ENCODE data around the gene EID2. TPM values are rescaled to one million over a fixed set of nuclear protein-coding genes. Genes with fewer than 3 reads are reported as not detected.

Gene EID2
- total RNA-seq, result 6.3 and 14.4 TPM in 2 replicates

GRCh38 chr19:39539518-39540332, at the start of gene EID2:
EID2 (minus strand) TSS chr19:39540161; CDS start chr19:39540079, 82 bp downstream.

GRCh38 chr19:39532233-39533002, 7.5 kb downstream of the EID2 start, which contains the start of gene EID2B:
EID2B (minus strand) TSS chr19:39532852; CDS start chr19:39532802, 50 bp downstream.

DNA sequence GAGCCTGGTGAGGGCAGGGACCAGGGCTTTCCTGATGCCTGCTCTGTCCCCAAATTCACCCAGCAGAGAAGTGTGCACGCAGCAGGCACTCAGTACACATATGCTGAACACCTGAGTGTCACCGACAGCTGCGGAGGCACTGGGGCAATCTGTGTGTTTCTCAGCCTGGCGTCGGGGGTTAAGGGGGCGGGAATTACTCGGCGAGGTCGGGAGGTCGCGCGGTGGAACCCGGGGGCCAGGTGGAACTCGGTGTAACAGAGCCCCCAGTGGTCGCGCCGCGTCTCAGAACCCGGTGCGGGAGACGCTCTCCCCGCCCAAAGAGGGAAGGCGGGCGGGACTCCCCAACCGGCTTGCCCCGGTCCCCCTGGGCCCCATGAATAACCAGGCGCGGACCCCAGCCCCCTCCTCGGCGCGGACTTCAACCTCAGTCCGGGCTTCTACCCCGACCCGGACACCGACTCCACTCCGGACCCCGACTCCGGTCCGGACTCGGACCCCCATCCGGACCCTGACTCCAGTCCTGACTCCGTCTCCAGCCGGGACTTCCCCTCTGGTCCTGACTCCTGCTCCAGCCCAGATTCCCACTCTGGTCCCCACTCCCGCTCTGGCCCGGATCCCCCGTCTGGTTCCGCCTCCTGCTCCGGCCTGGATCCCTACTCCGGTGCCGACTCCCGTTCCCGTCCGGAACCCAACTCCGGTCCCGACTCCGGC, 25.0 kb downstream of the EID2 start, which contains the start of gene SELENOV:
Gene SELENOV (plus strand): TSS at position 300 of the 711 bp plus-strand sequence. CDS start 74 bp downstream, at position 374.

DNA sequence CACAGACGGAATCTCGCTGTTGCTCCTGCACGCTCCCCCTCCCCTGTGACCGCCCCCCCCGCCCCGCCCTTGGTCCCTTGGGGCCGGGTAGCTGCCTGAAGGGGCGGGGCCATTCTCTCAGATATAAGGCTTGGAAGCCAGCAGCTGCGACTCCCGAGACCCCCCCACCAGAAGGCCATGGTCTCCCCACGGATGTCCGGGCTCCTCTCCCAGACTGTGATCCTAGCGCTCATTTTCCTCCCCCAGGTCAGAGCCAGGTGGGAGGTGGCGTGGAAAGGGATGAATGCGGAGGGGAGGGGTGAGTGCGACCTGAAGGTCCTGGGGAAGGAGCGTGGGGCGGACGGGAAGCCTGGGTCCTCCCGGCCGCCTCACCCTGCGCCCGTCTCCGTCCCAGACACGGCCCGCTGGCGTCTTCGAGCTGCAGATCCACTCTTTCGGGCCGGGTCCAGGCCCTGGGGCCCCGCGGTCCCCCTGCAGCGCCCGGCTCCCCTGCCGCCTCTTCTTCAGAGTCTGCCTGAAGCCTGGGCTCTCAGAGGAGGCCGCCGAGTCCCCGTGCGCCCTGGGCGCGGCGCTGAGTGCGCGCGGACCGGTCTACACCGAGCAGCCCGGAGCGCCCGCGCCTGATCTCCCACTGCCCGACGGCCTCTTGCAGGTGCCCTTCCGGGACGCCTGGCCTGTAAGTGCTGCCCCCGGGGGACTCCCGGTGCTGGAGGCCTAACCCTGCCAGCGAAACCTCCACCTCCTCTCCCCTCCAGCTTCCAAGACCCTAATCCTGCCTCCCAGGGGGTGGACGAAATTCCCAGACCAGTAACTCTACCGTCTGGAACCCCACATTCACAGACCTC, 40.9 kb downstream of the EID2 start, which contains the start of gene DLL3:
Gene DLL3 (plus strand): TSS at position 150 of the 845 bp plus-strand sequence. CDS start 28 bp downstream, at position 178.

Small RNA genes within 50 kb of the gene (small RNA-seq; reads per million reads assigned to genes)
- not detected for gene RPS29P24

Other genes with a start within 250 kb of the EID2 start
- not detected in 2 replicates for gene IFNL1, start 243.8 kb downstream of the EID2 start, total RNA-seq
- 0.39 TPM in 1 of 2 replicates, not detected in the other for gene LRFN1, start 219.3 kb downstream of the EID2 start, total RNA-seq
- gene GMFG, start 204.1 kb downstream of the EID2 start, total RNA-seq, result not detected in 2 replicates
- 64.0 and 66.7 TPM in 2 replicates for gene SAMD4B, start 197.7 kb downstream of the EID2 start, total RNA-seq
- gene PAF1, start 149.1 kb downstream of the EID2 start, total RNA-seq, result 39.3 and 44.9 TPM in 2 replicates
- gene MED29, start 148.8 kb downstream of the EID2 start, total RNA-seq, result 18.1 and 20.9 TPM in 2 replicates
- 16.2 and 16.9 TPM in 2 replicates for gene ZFP36, start 133.3 kb downstream of the EID2 start, total RNA-seq
- gene PLEKHG2, start 127.5 kb downstream of the EID2 start, total RNA-seq, result 17.5 and 29.4 TPM in 2 replicates
- 123 and 173 TPM in 2 replicates for gene RPS16, start 104.2 kb downstream of the EID2 start, total RNA-seq
- gene SUPT5H, start 94.6 kb downstream of the EID2 start, total RNA-seq, result 84.8 and 94.0 TPM in 2 replicates
- gene TIMM50, start 59.3 kb downstream of the EID2 start, total RNA-seq, result 35.3 and 58.7 TPM in 2 replicates
- under 0.01 TPM in 1 of 2 replicates, not detected in the other for gene DLL3, start 41.2 kb downstream of the EID2 start, total RNA-seq
- not detected in 2 replicates for gene SELENOV, start 25.0 kb downstream of the EID2 start, total RNA-seq
- gene EID2B, start 7.3 kb downstream of the EID2 start, total RNA-seq, result 1.1 and 1.2 TPM in 2 replicates
- gene LGALS13, start 62.4 kb upstream of the EID2 start, total RNA-seq, result not detected in 2 replicates
- not detected in 2 replicates for gene LGALS16, start 115.8 kb upstream of the EID2 start, total RNA-seq
- not detected in 2 replicates for gene LGALS14, start 164.3 kb upstream of the EID2 start, total RNA-seq
- gene CLC, start 197.9 kb upstream of the EID2 start, total RNA-seq, result not detected in 2 replicates
- not detected in 2 replicates for gene LEUTX, start 238.7 kb upstream of the EID2 start, total RNA-seq